WI38 (cell line): ENCODE measurements around the gene BLTP1.
"Not testable (repeated sequence)": the region's sequence is repeated elsewhere in the genome, so short reads cannot be mapped to it uniquely, and the experiment has no call there.

Experiments
- H3K4me3 ChIP-seq: 2 replicates; pipeline ENCODE4 v1.5.1; 2011; ENCODE audit warnings: low read depth, mild to moderate bottlenecking, control low read depth, low read length
- CTCF ChIP-seq: IDR thresholded peaks from 2 replicates; pipeline ENCODE4 v1.5.1; 2012; ENCODE audit warnings: low read depth, mild to moderate bottlenecking, control low read depth, low read length

The BLTP1 gene

GRCh38 chr4:122151982-122152710 lies at the start of gene BLTP1:
Gene BLTP1, plus strand, starts transcription at chr4:122152331. Its CDS starts 18,317 bp downstream, at chr4:122170648.
- no peak for TF ChIP-seq CTCF
- peak within 1 kb of the TSS; percentile 97 for H3K4me3 ChIP-seq

- no peak overlapping the region for H3K4me3 ChIP-seq
- TF ChIP-seq CTCF: no peak
Measured at GRCh38 chr4:122104184-122104583, 47.9 kb upstream of the BLTP1 start.

GRCh38 chr4:122107680-122108079 lies 44.5 kb upstream of the BLTP1 start:
- no peak for TF ChIP-seq CTCF

GRCh38 chr4:122110304-122110703 lies 41.8 kb upstream of the BLTP1 start:
- not testable (repeated sequence) for H3K4me3 ChIP-seq

More at GRCh38 chr4:122107680-122108079, 44.5 kb upstream of the BLTP1 start:
- no peak overlapping the region for H3K4me3 ChIP-seq

- no peak for TF ChIP-seq CTCF
- no peak overlapping the region for H3K4me3 ChIP-seq
Measured at GRCh38 chr4:122117743-122118142, 34.4 kb upstream of the BLTP1 start.

GRCh38 chr4:122118243-122118642 lies 33.9 kb upstream of the BLTP1 start:
- TF ChIP-seq CTCF: no peak

GRCh38 chr4:122119739-122120138 lies 32.4 kb upstream of the BLTP1 start:
- no peak overlapping the region for H3K4me3 ChIP-seq
- no peak for TF ChIP-seq CTCF

More at GRCh38 chr4:122118243-122118642, 33.9 kb upstream of the BLTP1 start:
- H3K4me3 ChIP-seq: no peak overlapping the region

GRCh38 chr4:122121593-122121992 lies 30.5 kb upstream of the BLTP1 start:
- H3K4me3 ChIP-seq: no peak overlapping the region
- no peak for TF ChIP-seq CTCF
